Suprapubic skin (tissue), 4 donors: ENCODE measurements around the gene ACADS.

Experiments used
- EP300 ChIP-seq: sonication (generic); formaldehyde crosslinking; IDR thresholded peaks from one replicate; pipeline ENCODE4 v1.6.1; 2017; ENCODE audit warnings: antibody characterized with exemption
- POLR2AphosphoS5 ChIP-seq, 3 donors: sonication (generic); formaldehyde crosslinking; IDR thresholded peaks; one replicate each; pipeline ENCODE4 v1.6.1; 2017; ENCODE audit warnings: antibody characterized with exemption in 3 of 3
- TF ChIP-seq, protein P1 (sequence below), 2 donors: fragments of 200-600 bp in 1 of 2; fragments of 450-650 bp in 1 of 2; sonication (generic) in 1 of 2; IDR thresholded peaks; one replicate each; pipeline ENCODE4 v1.5.1; 2016 to 2019; ENCODE audit warnings: antibody characterized with exemption in 2 of 2, mild to moderate bottlenecking in 1 of 2, moderate library complexity in 1 of 2

GRCh38 chr12:120787889-120788288 lies 62.3 kb downstream of the ACADS start:
- TF ChIP-seq EP300 (no peak), POLR2AphosphoS5 (IDR thresholded peaks at IDR 0.05) (no peak)
- TF ChIP-seq, protein P1, sequence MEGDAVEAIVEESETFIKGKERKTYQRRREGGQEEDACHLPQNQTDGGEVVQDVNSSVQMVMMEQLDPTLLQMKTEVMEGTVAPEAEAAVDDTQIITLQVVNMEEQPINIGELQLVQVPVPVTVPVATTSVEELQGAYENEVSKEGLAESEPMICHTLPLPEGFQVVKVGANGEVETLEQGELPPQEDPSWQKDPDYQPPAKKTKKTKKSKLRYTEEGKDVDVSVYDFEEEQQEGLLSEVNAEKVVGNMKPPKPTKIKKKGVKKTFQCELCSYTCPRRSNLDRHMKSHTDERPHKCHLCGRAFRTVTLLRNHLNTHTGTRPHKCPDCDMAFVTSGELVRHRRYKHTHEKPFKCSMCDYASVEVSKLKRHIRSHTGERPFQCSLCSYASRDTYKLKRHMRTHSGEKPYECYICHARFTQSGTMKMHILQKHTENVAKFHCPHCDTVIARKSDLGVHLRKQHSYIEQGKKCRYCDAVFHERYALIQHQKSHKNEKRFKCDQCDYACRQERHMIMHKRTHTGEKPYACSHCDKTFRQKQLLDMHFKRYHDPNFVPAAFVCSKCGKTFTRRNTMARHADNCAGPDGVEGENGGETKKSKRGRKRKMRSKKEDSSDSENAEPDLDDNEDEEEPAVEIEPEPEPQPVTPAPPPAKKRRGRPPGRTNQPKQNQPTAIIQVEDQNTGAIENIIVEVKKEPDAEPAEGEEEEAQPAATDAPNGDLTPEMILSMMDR (IDR thresholded peaks at IDR 0.05), result no peak
